HCT116 (cell line): ENCODE measurements around the gene SPAG8. TPM values are rescaled to one million over a fixed set of nuclear protein-coding genes. Genes with fewer than 3 reads are reported as not detected.

Experiments used
- ATAC-seq: fragments of 200-7000 bp; cut with Tn5 transposase; 2 replicates; pipeline ENCODE4 v1.9.1; 2020; ENCODE audit warnings: mild to moderate bottlenecking, moderate library complexity
- BruUV-seq: library from RNA; stranded (reverse); fragments of 400-500 nt; replicated peaks from 2 replicates; lab custom pipeline; 2021; lab: Mats Ljungman, UMichigan
- CTCF ChIA-PET: fragments of 300-600 bp; sonication (Branson Sonifier 250); formaldehyde crosslinking; loops from one replicate; lab custom pipeline; 2021; ENCODE audit warnings: antibody characterized with exemption; lab: Charles Lee
- POLR2A ChIA-PET: fragments of 300-600, 350-600 bp; sonication (Branson Sonifier 250); formaldehyde crosslinking; loops from one replicate; lab custom pipeline; 2021; ENCODE audit warnings: antibody characterized with exemption; lab: Charles Lee
- RAD21 ChIA-PET, 2 experiments: fragments of 300-600 bp; sonication (Branson Sonifier 250); formaldehyde crosslinking; loops; one replicate each; lab custom pipeline; 2023; ENCODE audit warnings: low total read pairs in 2 of 2; ENCODE audit not compliant: uncharacterized antibody in 2 of 2, unreplicated experiment in 2 of 2, low non-redundant PET in 1 of 2; lab: Charles Lee
- DNase-seq: peaks from one replicate; pipeline ENCODE4 v3.0.0-alpha.2; 2010; ENCODE audit warnings: low read depth, low spot score
- H2AFZ ChIP-seq: fragments of 200-600 bp; shearing (Covaris generic), sonication (generic); 2 replicates; pipeline ENCODE4 v1.6.1; 2017; ENCODE audit warnings: low read depth, mixed run types, mixed read lengths, antibody characterized with exemption, low read length; ENCODE audit not compliant: poor library complexity, severe bottlenecking
- H3K27ac ChIP-seq: 2 replicates; pipeline ENCODE4 v1.5.1; 2012; ENCODE audit warnings: low read depth, low read length
- H3K27me3 ChIP-seq: fragments of 200-600 bp; sonication (generic); 2 replicates; pipeline ENCODE4 v1.6.1; 2016; ENCODE audit warnings: mixed run types, low read length, mixed read lengths; ENCODE audit not compliant: insufficient read depth
- H3K36me3 ChIP-seq, 2 experiments: fragments of 200-500 bp in 1 of 2; fragments of 200-600 bp in 1 of 2; sonication (Bioruptor generic) in 1 of 2; sonication (generic) in 1 of 2; 2 replicates each; pipeline versions ENCODE4 v1.5.1 to v1.6.1; 2014 to 2016; ENCODE audit warnings: low read length in 2 of 2, inconsistent platforms in 1 of 2, mixed read lengths in 1 of 2, mixed run types in 1 of 2; ENCODE audit not compliant: insufficient read depth in 2 of 2, control insufficient read depth in 1 of 2
- H3K4me1 ChIP-seq, 2 experiments: fragments of 200-600 bp in 1 of 2; sonication (generic) in 1 of 2; 2 replicates each; pipeline versions ENCODE4 v1.5.1 to v1.6.1; 2012 to 2017; ENCODE audit warnings: low read length in 2 of 2, inconsistent platforms in 1 of 2, mild to moderate bottlenecking in 1 of 2, mixed read lengths in 1 of 2, mixed run types in 1 of 2, moderate library complexity in 1 of 2; ENCODE audit not compliant: insufficient read depth in 2 of 2, control insufficient read depth in 1 of 2
- H3K4me2 ChIP-seq: fragments of 200-600 bp; sonication (generic); 2 replicates; pipeline ENCODE4 v1.6.1; 2017; ENCODE audit warnings: mixed run types, low read length, mixed read lengths
- H3K4me3 ChIP-seq, 2 experiments: fragments of 200-600 bp in 1 of 2; sonication (generic) in 1 of 2; replicated peaks in 1 of 2; 2 replicates each; pipeline ENCODE4 v1.5.1; 2011 to 2016; ENCODE audit warnings: low read length in 2 of 2, control low read depth in 1 of 2, low read depth in 1 of 2, mild to moderate bottlenecking in 1 of 2, mixed read lengths in 1 of 2, mixed run types in 1 of 2
- H3K79me2 ChIP-seq: fragments of 200-600 bp; sonication (generic); 2 replicates; pipeline ENCODE4 v1.6.1; 2017; ENCODE audit warnings: mild to moderate bottlenecking, mixed run types, low read length, moderate library complexity, mixed read lengths; ENCODE audit not compliant: insufficient read depth
- H3K9ac ChIP-seq: fragments of 200-600 bp; sonication (generic); 2 replicates; pipeline ENCODE4 v1.6.1; 2016; ENCODE audit warnings: low read length, mixed read lengths
- H3K9me2 ChIP-seq: fragments of 200-600 bp; sonication (generic), shearing (Covaris generic); 2 replicates; pipeline ENCODE4 v1.6.1; 2017; ENCODE audit warnings: mixed run types, mild to moderate bottlenecking, moderate library complexity; ENCODE audit not compliant: insufficient read depth
- H3K9me3 ChIP-seq, 2 experiments: fragments of 200-500 bp in 1 of 2; fragments of 200-600 bp in 1 of 2; sonication (Bioruptor generic) in 1 of 2; sonication (generic) in 1 of 2; 2 replicates each; pipeline ENCODE4 v1.6.1; 2014 to 2017; ENCODE audit warnings: low read length in 2 of 2, mixed read lengths in 2 of 2, inconsistent platforms in 1 of 2, low read depth in 1 of 2, mild to moderate bottlenecking in 1 of 2, mixed run types in 1 of 2, moderate library complexity in 1 of 2; ENCODE audit not compliant: control insufficient read depth in 1 of 2, insufficient read depth in 1 of 2
- H4K20me1 ChIP-seq: fragments of 200-600 bp; sonication (generic), shearing (Covaris generic); 2 replicates; pipeline ENCODE4 v1.6.1; 2017; ENCODE audit warnings: mixed run types, mild to moderate bottlenecking, moderate library complexity; ENCODE audit not compliant: insufficient read depth
- ATF3 ChIP-seq: IDR thresholded peaks from 2 replicates; pipeline ENCODE4 v1.6.1; 2012
- CBX3 ChIP-seq: IDR thresholded peaks from 2 replicates; pipeline ENCODE4 v1.6.1; 2012; ENCODE audit warnings: low read depth
- CEBPB ChIP-seq: IDR thresholded peaks from 2 replicates; pipeline ENCODE4 v1.6.1; 2012; ENCODE audit warnings: low read depth
- CTCF ChIP-seq, 3 experiments: fragments of 200-600 bp in 1 of 3; sonication (generic) in 1 of 3; IDR thresholded peaks in 2 of 3; conservative IDR thresholded peaks in 1 of 3; 2 replicates each; pipeline ENCODE4 v1.5.1; 2012 to 2017; ENCODE audit warnings: low read depth in 2 of 3, low read length in 2 of 3, antibody characterized with exemption in 1 of 3, borderline replicate concordance in 1 of 3, control low read depth in 1 of 3, mild to moderate bottlenecking in 1 of 3, mixed read lengths in 1 of 3, mixed run types in 1 of 3, moderate library complexity in 1 of 3; ENCODE audit not compliant: insufficient read depth in 1 of 3
- EZH2phosphoT487 ChIP-seq: fragments of 200-600 bp; IDR thresholded peaks from 2 replicates; pipeline ENCODE4 v1.6.1; 2018; ENCODE audit warnings: antibody characterized with exemption, borderline replicate concordance
- JUND ChIP-seq: IDR thresholded peaks from 2 replicates; pipeline ENCODE4 v1.6.1; 2012
- POLR2AphosphoS5 ChIP-seq: IDR thresholded peaks from 2 replicates; pipeline ENCODE4 v1.6.1; 2011; ENCODE audit warnings: mild to moderate bottlenecking, low read depth, low read length, moderate library complexity
- RAD21 ChIP-seq: IDR thresholded peaks from 2 replicates; pipeline ENCODE4 v1.6.1; 2012; ENCODE audit warnings: low read depth, mild to moderate bottlenecking
- REST ChIP-seq: IDR thresholded peaks from 2 replicates; pipeline ENCODE4 v1.6.1; 2012; ENCODE audit warnings: low read depth
- SIN3A ChIP-seq: IDR thresholded peaks from 2 replicates; pipeline ENCODE4 v1.6.1; 2012; ENCODE audit warnings: low read depth
- SP1 ChIP-seq: IDR thresholded peaks from 2 replicates; pipeline ENCODE4 v1.6.1; 2012; ENCODE audit warnings: low read depth
- SRF ChIP-seq: IDR thresholded peaks from 2 replicates; pipeline ENCODE4 v1.6.1; 2012; ENCODE audit warnings: low read depth
- ZBTB33 ChIP-seq: IDR thresholded peaks from 2 replicates; pipeline ENCODE4 v1.6.1; 2011; ENCODE audit warnings: mild to moderate bottlenecking, low read length, moderate library complexity; ENCODE audit not compliant: insufficient replicate concordance; ENCODE audit errors: extremely low read depth
- ZFX ChIP-seq: fragments of 450-650 bp; IDR thresholded peaks from 2 replicates; pipeline ENCODE4 v1.6.1; 2017
- intact Hi-C: fragments of 100-400 bp; cut with micrococcal nuclease; formaldehyde crosslinking; loops from 2 replicates; pipeline ENCODE4 v1.10.0; 2022
- total RNA-seq: library from RNA; stranded (reverse); gene quantifications from one replicate; pipeline ENCODE4 v1.2.1, GENCODE V29; 2021; ENCODE audit not compliant: unreplicated experiment

SPAG8 gene
- total RNA-seq, 1 experiment from 2014 or later: 0.39 TPM

GRCh38 chr9:35771943-35772342, 40.1 kb downstream of the SPAG8 start:
- TF ChIP-seq SRF (no peak), CEBPB (peak; percentile 49)
- intact Hi-C loops: no loop called here
- ChIA-PET CTCF (interaction anchor here (1.4 kb wide), 1 partner anchor 18 kb away, joined by 12 read pairs; no protein-coding TSS in a partner anchor), RAD21 (no interaction called here), POLR2A (no interaction called here)
- BruUV-seq: no TSS peak
- no peak for DNase-seq
- no peaks in the 10 kb centered on the region for H3K9me2 ChIP-seq
- H3K9me3 ChIP-seq: no peaks in the 10 kb centered on the region
- H3K4me3 ChIP-seq: no peak overlapping the region
- no peaks in the 10 kb centered on the region for H3K79me2 ChIP-seq
- ATAC-seq: no peak
- H3K4me2 ChIP-seq: no peak overlapping the region
- H3K4me1 ChIP-seq: peaks cover 2 to 6% of the 10 kb centered on the region in 2 experiments; a peak in 2 of 4 replicates
- H3K27me3 ChIP-seq: no peaks in the 10 kb centered on the region
- H4K20me1 ChIP-seq: no peaks in the 10 kb centered on the region
- no peak overlapping the region for H3K9ac ChIP-seq
- no peak overlapping the region for H3K27ac ChIP-seq
- H3K36me3 ChIP-seq: no peaks in the 10 kb centered on the region
- H2AFZ ChIP-seq: no peak overlapping the region

- no peak overlapping the region for H3K9ac ChIP-seq
- no peak for TF ChIP-seq CEBPB
- TF ChIP-seq ATF3: no peak
- no peak for TF ChIP-seq ZFX
- no peak for TF ChIP-seq JUND
- TF ChIP-seq RAD21: no peak
- TF ChIP-seq SIN3A: no peak
- no peak for TF ChIP-seq EZH2phosphoT487
- TF ChIP-seq ZBTB33: no peak
- no peak for TF ChIP-seq REST
- no peak for TF ChIP-seq SP1
- TF ChIP-seq CTCF (IDR thresholded peaks at IDR 0.05 in 2 of 3, conservative IDR thresholded peaks at IDR 0.05 in 1 of 3; ENCODE audit: borderline replicate concordance in 1 of 3, insufficient read depth in 1 of 3, low read depth in 2 of 3, low read length in 2 of 3): no peak
- no peak for TF ChIP-seq CBX3
- no peak for TF ChIP-seq POLR2AphosphoS5
Measured at GRCh38 chr9:35771534-35771933, 40.5 kb downstream of the SPAG8 start.

More at GRCh38 chr9:35771534-35771933, 40.5 kb downstream of the SPAG8 start:
- POLR2A ChIA-PET: no interaction called here
- CTCF ChIA-PET: no interaction called here
- RAD21 ChIA-PET: no interaction called here
- Histone ChIP-seq H3K9me2 (no peaks in the 10 kb centered on the region), H3K79me2 (no peaks in the 10 kb centered on the region), H3K4me1 (peaks cover 2 to 6% of the 10 kb centered on the region in 2 experiments; a peak in 2 of 4 replicates), H3K27ac (no peak overlapping the region), H3K4me2 (no peak overlapping the region), H4K20me1 (no peaks in the 10 kb centered on the region), H3K9me3 (no peaks in the 10 kb centered on the region), H3K4me3 (no peak overlapping the region), H3K27me3 (no peaks in the 10 kb centered on the region), H2AFZ (no peak overlapping the region), H3K36me3 (no peaks in the 10 kb centered on the region)
- no peak for DNase-seq
- intact Hi-C loops: no loop called here
- ATAC-seq: no peak
- BruUV-seq: no TSS peak
